ENCODE data around the gene DZIP3. TPM values are rescaled to one million over a fixed set of nuclear protein-coding genes. Genes with fewer than 3 reads are reported as not detected.

The DZIP3 gene, protein sequence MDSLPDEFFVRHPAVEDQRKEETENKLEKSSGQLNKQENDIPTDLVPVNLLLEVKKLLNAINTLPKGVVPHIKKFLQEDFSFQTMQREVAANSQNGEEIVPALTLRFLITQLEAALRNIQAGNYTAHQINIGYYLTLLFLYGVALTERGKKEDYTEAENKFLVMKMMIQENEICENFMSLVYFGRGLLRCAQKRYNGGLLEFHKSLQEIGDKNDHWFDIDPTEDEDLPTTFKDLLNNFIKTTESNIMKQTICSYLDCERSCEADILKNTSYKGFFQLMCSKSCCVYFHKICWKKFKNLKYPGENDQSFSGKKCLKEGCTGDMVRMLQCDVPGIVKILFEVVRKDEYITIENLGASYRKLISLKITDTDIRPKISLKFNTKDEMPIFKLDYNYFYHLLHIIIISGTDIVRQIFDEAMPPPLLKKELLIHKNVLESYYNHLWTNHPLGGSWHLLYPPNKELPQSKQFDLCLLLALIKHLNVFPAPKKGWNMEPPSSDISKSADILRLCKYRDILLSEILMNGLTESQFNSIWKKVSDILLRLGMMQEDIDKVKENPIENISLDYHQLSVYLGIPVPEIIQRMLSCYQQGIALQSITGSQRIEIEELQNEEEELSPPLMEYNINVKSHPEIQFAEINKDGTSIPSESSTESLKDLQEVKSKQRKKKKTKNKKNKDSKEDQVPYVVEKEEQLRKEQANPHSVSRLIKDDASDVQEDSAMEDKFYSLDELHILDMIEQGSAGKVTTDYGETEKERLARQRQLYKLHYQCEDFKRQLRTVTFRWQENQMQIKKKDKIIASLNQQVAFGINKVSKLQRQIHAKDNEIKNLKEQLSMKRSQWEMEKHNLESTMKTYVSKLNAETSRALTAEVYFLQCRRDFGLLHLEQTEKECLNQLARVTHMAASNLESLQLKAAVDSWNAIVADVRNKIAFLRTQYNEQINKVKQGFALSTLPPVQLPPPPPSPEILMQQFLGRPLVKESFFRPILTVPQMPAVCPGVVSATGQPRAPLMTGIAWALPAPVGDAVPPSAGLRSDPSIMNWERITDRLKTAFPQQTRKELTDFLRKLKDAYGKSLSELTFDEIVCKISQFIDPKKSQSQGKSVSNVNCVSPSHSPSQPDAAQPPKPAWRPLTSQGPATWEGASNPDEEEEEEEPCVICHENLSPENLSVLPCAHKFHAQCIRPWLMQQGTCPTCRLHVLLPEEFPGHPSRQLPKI
- total RNA-seq (1 to 10 TPM; 2.8 to 9.9 (median 6.0) TPM), polyA plus RNA-seq (10 to 100 TPM in 1 of 2 donors, 1 to 10 TPM in 1; 3.5 to 12.3 TPM)

DNA sequence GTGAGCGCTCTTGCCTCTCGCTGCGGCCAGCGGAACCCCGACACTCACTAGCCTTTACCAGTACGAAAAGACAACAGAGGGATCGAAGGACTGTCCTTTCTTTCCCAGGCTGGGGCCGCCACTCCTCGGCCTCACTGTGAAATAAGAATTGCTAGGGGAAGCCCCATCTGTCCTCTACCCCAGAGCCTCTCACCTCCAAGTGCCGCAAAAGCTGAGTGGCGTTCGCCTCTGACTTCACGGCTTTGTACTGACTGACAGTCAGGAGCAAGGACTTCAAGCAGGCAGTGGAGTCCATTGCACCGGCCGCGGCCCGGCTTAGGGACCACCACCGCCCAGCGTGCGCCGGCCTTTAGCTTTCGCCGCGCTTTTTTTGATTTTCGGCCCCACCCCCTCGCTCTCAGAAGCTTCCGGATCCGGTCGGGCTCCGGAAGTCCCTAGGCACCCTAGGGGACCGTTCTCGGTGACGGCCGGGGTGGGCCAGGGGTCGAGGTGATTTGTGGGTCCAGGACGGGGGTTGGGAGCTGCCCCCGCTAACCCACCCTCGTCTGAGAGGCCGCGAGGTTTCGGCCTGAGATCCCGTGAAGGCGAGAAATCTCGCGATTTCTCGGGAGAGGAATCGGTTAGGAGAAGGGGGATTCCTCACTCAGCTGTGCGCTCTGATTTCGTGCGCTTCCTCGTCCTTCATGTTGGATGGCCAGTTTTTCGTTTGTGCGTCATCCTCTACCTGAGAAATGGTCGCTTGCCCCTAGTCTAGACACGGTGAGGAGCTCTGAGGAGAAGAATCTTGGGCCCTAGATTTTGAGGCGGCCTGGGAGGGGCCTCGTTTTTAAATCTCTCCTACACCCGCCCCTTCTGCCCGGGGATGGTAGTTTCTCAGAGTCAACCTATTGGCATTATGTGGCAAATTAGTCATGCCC, at the start of gene DZIP3, which contains the start of gene CIP2A:
Gene DZIP3, plus strand, starts transcription at position 642 of the 917 bp plus-strand sequence. CDS start 15,685 bp downstream, outside the sequence.
Gene CIP2A, minus strand, starts transcription at position 358 of the 917 bp plus-strand sequence. Its CDS starts 63 bp downstream, at position 295.
- H3K4me3 ChIP-seq = peak within 1 kb of the TSS; percentile 76 to 83 (median 80)
- ATAC-seq (peak; percentile 91 to 95 (median 95)), DNase-seq (peak; percentile 74 to 88 (median 79)), FAIRE-seq (no peak)
- intact Hi-C loops (cut with DNase I) = no loop called here
- H3K27me3 ChIP-seq = no peaks in the 10 kb centered on the region
- no peaks in the 10 kb centered on the region for H3K9me3 ChIP-seq
- TF ChIP-seq, protein P1, sequence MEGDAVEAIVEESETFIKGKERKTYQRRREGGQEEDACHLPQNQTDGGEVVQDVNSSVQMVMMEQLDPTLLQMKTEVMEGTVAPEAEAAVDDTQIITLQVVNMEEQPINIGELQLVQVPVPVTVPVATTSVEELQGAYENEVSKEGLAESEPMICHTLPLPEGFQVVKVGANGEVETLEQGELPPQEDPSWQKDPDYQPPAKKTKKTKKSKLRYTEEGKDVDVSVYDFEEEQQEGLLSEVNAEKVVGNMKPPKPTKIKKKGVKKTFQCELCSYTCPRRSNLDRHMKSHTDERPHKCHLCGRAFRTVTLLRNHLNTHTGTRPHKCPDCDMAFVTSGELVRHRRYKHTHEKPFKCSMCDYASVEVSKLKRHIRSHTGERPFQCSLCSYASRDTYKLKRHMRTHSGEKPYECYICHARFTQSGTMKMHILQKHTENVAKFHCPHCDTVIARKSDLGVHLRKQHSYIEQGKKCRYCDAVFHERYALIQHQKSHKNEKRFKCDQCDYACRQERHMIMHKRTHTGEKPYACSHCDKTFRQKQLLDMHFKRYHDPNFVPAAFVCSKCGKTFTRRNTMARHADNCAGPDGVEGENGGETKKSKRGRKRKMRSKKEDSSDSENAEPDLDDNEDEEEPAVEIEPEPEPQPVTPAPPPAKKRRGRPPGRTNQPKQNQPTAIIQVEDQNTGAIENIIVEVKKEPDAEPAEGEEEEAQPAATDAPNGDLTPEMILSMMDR (IDR thresholded peaks at IDR 0.05) = no peak
- H3K4me1 ChIP-seq = peaks cover 0 to 12% (median 0%) of the 10 kb centered on the region in 3 donors
- 1% methylated on average over 59 of the region's 59 CpGs for WGBS, 2 donors
- no peaks in the 10 kb centered on the region for H3K36me3 ChIP-seq
- H3K27ac ChIP-seq = peak within 1 kb of the TSS; percentile 74 to 95 (median 88)

- no peaks in the 10 kb centered on the region for H3K9me3 ChIP-seq
- no peak overlapping the region for H3K4me3 ChIP-seq
- DNase-seq = no peak
- intact Hi-C loops (cut with DNase I) = loop anchor here in 1 of 3 donors (10.0 kb wide), 1 partner anchor 51 kb away; no protein-coding TSS in a partner anchor
- no peaks in the 10 kb centered on the region for H3K36me3 ChIP-seq
- H3K27ac ChIP-seq = no peak overlapping the region
- peak in 2 of 4 donors; percentile 39 to 46 for ATAC-seq
- H3K4me1 ChIP-seq = no peaks in the 10 kb centered on the region
- no peaks in the 10 kb centered on the region for H3K27me3 ChIP-seq
- 87% methylated on average over 1 of the region's 1 CpG for WGBS, 2 donors
- TF ChIP-seq, protein P1 (IDR thresholded peaks at IDR 0.05) = no peak
- FAIRE-seq = no peak
Measured at GRCh38 chr3:108546247-108546646, 43.3 kb upstream of the DZIP3 start.

DNA sequence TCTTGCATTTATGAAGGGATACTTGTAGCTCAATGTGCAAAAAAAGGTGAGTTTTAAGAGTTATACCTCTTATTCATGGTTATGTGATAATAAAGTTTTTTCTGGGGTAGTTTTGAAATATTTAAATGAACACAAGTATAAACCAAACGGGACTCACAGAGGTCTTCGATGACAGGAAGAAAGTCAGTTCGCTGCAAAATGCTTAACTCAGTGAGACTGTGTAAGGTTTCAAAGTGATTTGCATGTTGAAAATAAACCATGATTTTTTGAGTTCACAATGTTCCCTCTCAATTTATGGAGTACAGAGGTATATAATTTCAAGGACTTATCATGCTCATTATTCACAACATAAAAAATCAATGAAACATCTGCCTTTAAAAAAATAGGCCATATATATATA, 42.8 kb upstream of the DZIP3 start:
- WGBS, 2 donors = 80 to 85% methylated on average over 3 of the region's 3 CpGs
- H3K27me3 ChIP-seq = no peaks in the 10 kb centered on the region
- TF ChIP-seq, protein P1 (IDR thresholded peaks at IDR 0.05) = no peak
- no peak overlapping the region for H3K27ac ChIP-seq
- no peak overlapping the region for H3K4me3 ChIP-seq
- intact Hi-C loops (cut with DNase I) = loop anchor here in 1 of 3 donors (10.0 kb wide), 1 partner anchor 52 kb away; no protein-coding TSS in a partner anchor
- FAIRE-seq (no peak), ATAC-seq (no peak), DNase-seq (no peak)
- H3K9me3 ChIP-seq = no peaks in the 10 kb centered on the region
- no peaks in the 10 kb centered on the region for H3K4me1 ChIP-seq
- H3K36me3 ChIP-seq = no peaks in the 10 kb centered on the region

DNA sequence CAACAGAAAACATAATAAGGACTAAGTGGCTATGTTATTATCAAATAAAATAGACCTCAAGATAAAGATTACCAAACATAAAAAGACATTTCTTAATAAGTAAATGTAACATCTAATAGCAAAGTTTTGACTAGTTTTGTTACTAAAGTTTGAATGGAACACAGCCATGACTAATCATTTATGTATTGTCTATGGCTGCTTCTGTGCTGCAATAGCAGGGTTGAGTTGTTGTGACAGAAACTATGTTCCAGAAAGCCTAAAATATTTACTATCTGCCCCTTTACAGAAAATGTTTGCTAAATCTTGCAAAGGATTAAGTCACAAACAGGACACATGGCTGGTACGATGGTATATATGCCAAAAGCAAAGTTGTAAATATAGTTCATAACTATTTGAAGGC, 41.2 kb upstream of the DZIP3 start:
- ATAC-seq = no peak
- Histone ChIP-seq H3K27ac (no peak overlapping the region), H3K9me3 (no peaks in the 10 kb centered on the region), H3K4me1 (no peaks in the 10 kb centered on the region), H3K36me3 (no peaks in the 10 kb centered on the region), H3K4me3 (no peak overlapping the region), H3K27me3 (no peaks in the 10 kb centered on the region)
- FAIRE-seq = no peak
- no peak for DNase-seq
- intact Hi-C loops (cut with DNase I) = loop anchor here in 1 of 3 donors (10.0 kb wide), 1 partner anchor 54 kb away; no protein-coding TSS in a partner anchor
- 84 to 85% methylated on average over 1 of the region's 1 CpG for WGBS, 2 donors
- TF ChIP-seq, protein P1 (IDR thresholded peaks at IDR 0.05) = no peak
